Measurements from ENCODE around the gene RNU6-7.

The RNU6-7 gene

GRCh38 chr14:32183151-32184058 is 18.4 kb upstream of the RNU6-7 start:
- CTCF ChIA-PET = interaction anchor here (1.1 to 1.5 kb wide), 2 partner anchors 15 to 23 kb away, joined by 3 to 6 read pairs; no protein-coding TSS in a partner anchor
- POLR2A ChIA-PET = no interaction called here
- TF ChIP-seq, protein P1, sequence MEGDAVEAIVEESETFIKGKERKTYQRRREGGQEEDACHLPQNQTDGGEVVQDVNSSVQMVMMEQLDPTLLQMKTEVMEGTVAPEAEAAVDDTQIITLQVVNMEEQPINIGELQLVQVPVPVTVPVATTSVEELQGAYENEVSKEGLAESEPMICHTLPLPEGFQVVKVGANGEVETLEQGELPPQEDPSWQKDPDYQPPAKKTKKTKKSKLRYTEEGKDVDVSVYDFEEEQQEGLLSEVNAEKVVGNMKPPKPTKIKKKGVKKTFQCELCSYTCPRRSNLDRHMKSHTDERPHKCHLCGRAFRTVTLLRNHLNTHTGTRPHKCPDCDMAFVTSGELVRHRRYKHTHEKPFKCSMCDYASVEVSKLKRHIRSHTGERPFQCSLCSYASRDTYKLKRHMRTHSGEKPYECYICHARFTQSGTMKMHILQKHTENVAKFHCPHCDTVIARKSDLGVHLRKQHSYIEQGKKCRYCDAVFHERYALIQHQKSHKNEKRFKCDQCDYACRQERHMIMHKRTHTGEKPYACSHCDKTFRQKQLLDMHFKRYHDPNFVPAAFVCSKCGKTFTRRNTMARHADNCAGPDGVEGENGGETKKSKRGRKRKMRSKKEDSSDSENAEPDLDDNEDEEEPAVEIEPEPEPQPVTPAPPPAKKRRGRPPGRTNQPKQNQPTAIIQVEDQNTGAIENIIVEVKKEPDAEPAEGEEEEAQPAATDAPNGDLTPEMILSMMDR (IDR thresholded peaks at IDR 0.05; ENCODE audit: control extremely low read depth, extremely low read depth, low read depth, missing control alignments) = no peak
- no peak for DNase-seq (ENCODE audit: extremely low spot score)

GRCh38 chr14:32185097-32185496 is 16.7 kb upstream of the RNU6-7 start:
- no peak for DNase-seq (ENCODE audit: extremely low spot score)
- CTCF ChIA-PET = interaction anchor here (1.0 to 1.5 kb wide), 3 partner anchors 8 to 70 kb away, joined by 3 to 6 read pairs (median 4); no protein-coding TSS in a partner anchor
- POLR2A ChIA-PET = no interaction called here
- TF ChIP-seq, protein P1 (IDR thresholded peaks at IDR 0.05; ENCODE audit: control extremely low read depth, extremely low read depth, low read depth, missing control alignments) = no peak

DNA sequence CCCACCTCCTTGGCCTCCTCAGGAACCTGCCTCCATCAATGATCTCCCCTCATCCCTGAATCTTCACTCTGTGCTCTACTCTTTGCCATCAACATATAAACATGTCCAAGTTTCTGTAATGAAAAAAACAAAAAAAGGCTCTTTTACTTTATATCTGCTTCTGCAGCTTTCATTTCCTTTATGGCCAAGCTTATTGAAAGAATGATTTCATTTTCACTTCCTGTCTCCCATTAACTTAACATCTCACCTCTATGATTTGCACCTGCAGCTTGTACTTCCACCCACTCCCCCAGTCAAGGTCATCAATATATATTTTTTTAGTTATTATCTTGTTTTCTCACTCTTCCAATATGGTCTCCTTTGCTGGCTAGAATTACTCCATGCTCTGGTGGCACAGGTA is 15.6 kb upstream of the RNU6-7 start:
- no peak for DNase-seq (ENCODE audit: extremely low spot score)
- CTCF ChIA-PET = no interaction called here
- TF ChIP-seq, protein P1 (IDR thresholded peaks at IDR 0.05; ENCODE audit: control extremely low read depth, extremely low read depth, low read depth, missing control alignments) = no peak
- POLR2A ChIA-PET = no interaction called here

- TF ChIP-seq, protein P1 (IDR thresholded peaks at IDR 0.05; ENCODE audit: control extremely low read depth, extremely low read depth, low read depth, missing control alignments) = no peak
- no peak for DNase-seq (ENCODE audit: extremely low spot score)
- ChIA-PET POLR2A (no interaction called here), CTCF (no interaction called here)
These were observed 12.0 kb upstream of the RNU6-7 start for GRCh38 chr14:32189811-32190210.

DNA sequence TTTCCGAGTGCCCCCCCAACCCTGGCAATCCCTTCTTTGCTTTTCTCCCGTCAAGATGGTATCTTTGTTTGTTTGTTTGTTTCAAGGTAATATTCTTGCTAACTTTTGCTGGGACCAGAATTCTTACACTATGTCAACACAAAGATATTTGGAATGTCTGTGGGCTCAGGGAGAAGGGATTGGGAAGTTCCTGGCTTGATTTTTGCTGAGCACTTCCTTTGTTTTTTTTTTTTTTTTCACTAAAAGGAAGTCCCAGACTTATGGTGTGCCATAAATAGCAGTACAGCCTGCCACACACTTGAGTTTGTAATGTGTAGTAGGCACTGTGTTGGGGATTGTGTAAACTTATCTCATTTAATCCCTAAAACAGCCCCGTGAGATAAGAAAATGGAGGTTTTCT is 11.2 kb upstream of the RNU6-7 start:
- POLR2A ChIA-PET = no interaction called here
- TF ChIP-seq, protein P1 (IDR thresholded peaks at IDR 0.05; ENCODE audit: control extremely low read depth, extremely low read depth, low read depth, missing control alignments) = no peak
- no peak for DNase-seq (ENCODE audit: extremely low spot score)
- CTCF ChIA-PET = no interaction called here

DNA sequence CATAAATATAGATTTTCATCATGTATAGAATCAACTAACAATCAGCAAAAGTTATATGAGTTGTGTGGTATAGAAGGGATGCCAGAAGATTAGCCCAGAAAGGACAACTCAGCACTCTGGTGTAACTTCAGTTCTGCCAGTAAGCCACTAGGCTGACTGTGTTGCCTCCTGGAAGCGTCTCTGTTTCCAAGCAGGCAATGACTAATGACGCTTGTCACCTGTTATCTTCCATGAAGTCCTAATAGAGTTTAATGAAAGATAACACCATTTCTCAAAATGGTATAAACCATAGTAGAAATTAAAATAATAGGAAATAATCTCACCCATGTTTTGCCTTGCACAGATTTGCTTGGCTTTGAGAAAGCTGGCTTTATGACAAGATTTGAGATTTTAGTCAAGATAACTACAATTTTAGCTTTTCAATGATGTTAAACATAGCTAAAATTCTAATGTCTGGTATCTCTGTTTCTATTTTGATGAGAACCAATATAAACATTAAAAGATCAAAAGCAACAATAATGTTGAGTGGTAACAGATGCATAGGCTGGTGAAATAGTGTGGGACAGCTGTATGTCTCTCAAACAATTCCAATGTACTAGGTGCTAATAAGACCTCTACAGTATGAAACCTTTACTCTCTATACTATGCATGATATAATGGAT is 9.0 kb upstream of the RNU6-7 start:
- no peak for DNase-seq (ENCODE audit: extremely low spot score)
- ChIA-PET POLR2A (no interaction called here), CTCF (no interaction called here)
- TF ChIP-seq, protein P1 (IDR thresholded peaks at IDR 0.05; ENCODE audit: control extremely low read depth, extremely low read depth, low read depth, missing control alignments) = no peak

Data from GM10248 (cell line).